Measurements from ENCODE around the gene F13A1.

Gene F13A1

GRCh38 chr6:6191476-6191875, 129.0 kb downstream of the F13A1 start:
- DNase-seq, result peak; percentile 61

- no peak for DNase-seq
These were observed 139.8 kb downstream of the F13A1 start for GRCh38 chr6:6180684-6181083.

GRCh38 chr6:6179858-6180623, 140.4 kb downstream of the F13A1 start:
- no peak for DNase-seq

- DNase-seq, result no peak
These were observed 141.7 kb downstream of the F13A1 start for GRCh38 chr6:6178795-6179194.

GRCh38 chr6:6177754-6178153, 142.7 kb downstream of the F13A1 start:
- DNase-seq, result no peak

GRCh38 chr6:6176586-6177228, 143.8 kb downstream of the F13A1 start:
- DNase-seq, result no peak

- no peak for DNase-seq
These were observed 144.3 kb downstream of the F13A1 start for GRCh38 chr6:6176127-6176526.

GRCh38 chr6:6169141-6169540, 151.3 kb downstream of the F13A1 start:
- DNase-seq, result no peak

GRCh38 chr6:6166064-6166463, 154.4 kb downstream of the F13A1 start:
- DNase-seq, result no peak

- DNase-seq, result no peak
These were observed 156.1 kb downstream of the F13A1 start for GRCh38 chr6:6164367-6164766.

- no peak for DNase-seq
These were observed 166.1 kb downstream of the F13A1 start for GRCh38 chr6:6154335-6154734.

- no peak for DNase-seq
These were observed 168.4 kb downstream of the F13A1 start for GRCh38 chr6:6152060-6152459.

GRCh38 chr6:6148192-6148815, 172.2 kb downstream of the F13A1 start:
- DNase-seq, result no peak

- no peak for DNase-seq
These were observed 188.9 kb downstream of the F13A1 start for GRCh38 chr6:6131492-6132109.

GRCh38 chr6:6125495-6125894, 195.0 kb downstream of the F13A1 start:
- no peak for DNase-seq

GRCh38 chr6:6123803-6124202, 196.7 kb downstream of the F13A1 start:
- DNase-seq, result no peak

- DNase-seq, result no peak
These were observed 198.5 kb downstream of the F13A1 start for GRCh38 chr6:6121943-6122342.

- DNase-seq, result no peak
These were observed 214.9 kb downstream of the F13A1 start for GRCh38 chr6:6105472-6106036.

All from islet precursor cell (in vitro differentiated cells).